Hematopoietic multipotent progenitor cell treated with erythropoietin and hydrocortisone succinate and interleukin-3 and kit ligand, for 4 days (in vitro differentiated cells): Measurements from ENCODE around the gene BRI3BP.
"Not testable (repeated sequence)": the region's sequence is repeated elsewhere in the genome, so short reads cannot be mapped to it uniquely, and the experiment has no call there.

Source experiments
- DNase-seq: peaks from one replicate; pipeline ENCODE4 v3.0.0-alpha.2; 2015

Gene BRI3BP

GRCh38 chr12:125070112-125070511 is 76.7 kb downstream of the BRI3BP start:
- no peak for DNase-seq

GRCh38 chr12:125070661-125071390 is 77.4 kb downstream of the BRI3BP start:
- DNase-seq, result no peak

GRCh38 chr12:125071456-125071855 is 78.0 kb downstream of the BRI3BP start:
- no peak for DNase-seq

GRCh38 chr12:125072496-125072895 is 79.1 kb downstream of the BRI3BP start:
- no peak for DNase-seq

- not testable (repeated sequence) for DNase-seq
Observed at GRCh38 chr12:125074294-125074693, 80.8 kb downstream of the BRI3BP start.

GRCh38 chr12:125076103-125076502 is 82.7 kb downstream of the BRI3BP start:
- DNase-seq, result no peak

- no peak for DNase-seq
Observed at GRCh38 chr12:125079084-125079483, 85.6 kb downstream of the BRI3BP start.

- no peak for DNase-seq
Observed at GRCh38 chr12:125079648-125080645, 86.5 kb downstream of the BRI3BP start.
